Sigmoid colon (tissue), 7 donors: ENCODE data around the gene VPS26C. TPM values are rescaled to one million over a fixed set of nuclear protein-coding genes. Genes with fewer than 3 reads are reported as not detected.

ENCODE experiments used
- DNase-seq: peaks from one replicate; pipeline ENCODE4 v3.0.0-alpha.2; 2019
- H3K27ac ChIP-seq, 4 donors: fragments of 200-600 bp; sonication (generic); one replicate each; pipeline ENCODE4 v1.5.1; 2016 to 2019; ENCODE audit warnings: mild to moderate bottlenecking in 1 of 4
- H3K27me3 ChIP-seq, 3 donors: fragments of 200-600 bp; sonication (generic); one replicate each; pipeline ENCODE4 v1.5.1; 2019; ENCODE audit warnings: mild to moderate bottlenecking in 1 of 3
- H3K36me3 ChIP-seq, 4 donors: fragments of 200-600 bp; sonication (generic); one replicate each; pipeline ENCODE4 v1.5.1; 2016 to 2019
- H3K4me1 ChIP-seq, 4 donors: fragments of 200-600 bp; sonication (generic); one replicate each; pipeline ENCODE4 v1.5.1; 2017 to 2019
- H3K4me3 ChIP-seq, 4 donors: fragments of 200-600 bp; sonication (generic); one replicate each; pipeline ENCODE4 v1.5.1; 2017 to 2019; ENCODE audit warnings: mild to moderate bottlenecking in 2 of 4, moderate library complexity in 1 of 4
- H3K9me3 ChIP-seq, 4 donors: fragments of 200-600 bp in 3 of 4; sonication (generic) in 3 of 4; one replicate each; pipeline versions ENCODE4 v1.5.1 to v1.6.1; 2013 to 2019
- CTCF ChIP-seq, 4 experiments: fragments of 450-650 bp in 3 of 4; fragments of 200-600 bp in 1 of 4; IDR thresholded peaks; one replicate each; pipeline ENCODE4 v1.5.1; 2016 to 2019; ENCODE audit warnings: antibody characterized with exemption in 4 of 4, mild to moderate bottlenecking in 3 of 4, moderate library complexity in 2 of 4
- EP300 ChIP-seq, 4 donors: sonication (generic); formaldehyde crosslinking; IDR thresholded peaks; one replicate each; pipeline ENCODE4 v1.6.1; 2017; ENCODE audit warnings: antibody characterized with exemption in 4 of 4
- POLR2A ChIP-seq, 2 donors: fragments of 450-650 bp; IDR thresholded peaks; one replicate each; pipeline ENCODE4 v1.6.1; 2016; ENCODE audit warnings: antibody characterized with exemption in 2 of 2, mild to moderate bottlenecking in 2 of 2, moderate library complexity in 2 of 2
- POLR2AphosphoS5 ChIP-seq, 4 donors: sonication (generic); formaldehyde crosslinking; IDR thresholded peaks; one replicate each; pipeline ENCODE4 v1.6.1; 2017; ENCODE audit warnings: antibody characterized with exemption in 4 of 4
- WGBS, 2 donors: extraction: QIAGEN DNeasy Blood & Tissue Kit; methylation state at CpG; one replicate each; pipeline ENCODE4 v1.1.7; 2013; 5-methylcytosine and 5-hydroxymethylcytosine counted together
- intact Hi-C: fragments of 100-400 bp; cut with DNase I; formaldehyde crosslinking; loops from one replicate; pipeline ENCODE4 v1.15.1; 2023
- polyA plus RNA-seq, 3 donors: library from polyadenylated mRNA; stranded (reverse); fragments of 200-250 nt; gene quantifications; one replicate each; pipeline ENCODE4 v1.2.3, GENCODE V29; 2013
- total RNA-seq, 4 donors: library from RNA; depleted of rRNA; stranded (reverse); fragments of >200 nt; gene quantifications; one replicate each; pipeline ENCODE4 v1.1.0, GENCODE V29; 2016
- donor health status: healthy with polysubstance abuse.
- donor health status: Bipolar disorder and iron deficiency.
- donor health status: healthy.

The VPS26C gene
- total and polyA plus RNA-seq, 7 donors = 34.2 to 71.7 (median 52.6) TPM

DNA sequence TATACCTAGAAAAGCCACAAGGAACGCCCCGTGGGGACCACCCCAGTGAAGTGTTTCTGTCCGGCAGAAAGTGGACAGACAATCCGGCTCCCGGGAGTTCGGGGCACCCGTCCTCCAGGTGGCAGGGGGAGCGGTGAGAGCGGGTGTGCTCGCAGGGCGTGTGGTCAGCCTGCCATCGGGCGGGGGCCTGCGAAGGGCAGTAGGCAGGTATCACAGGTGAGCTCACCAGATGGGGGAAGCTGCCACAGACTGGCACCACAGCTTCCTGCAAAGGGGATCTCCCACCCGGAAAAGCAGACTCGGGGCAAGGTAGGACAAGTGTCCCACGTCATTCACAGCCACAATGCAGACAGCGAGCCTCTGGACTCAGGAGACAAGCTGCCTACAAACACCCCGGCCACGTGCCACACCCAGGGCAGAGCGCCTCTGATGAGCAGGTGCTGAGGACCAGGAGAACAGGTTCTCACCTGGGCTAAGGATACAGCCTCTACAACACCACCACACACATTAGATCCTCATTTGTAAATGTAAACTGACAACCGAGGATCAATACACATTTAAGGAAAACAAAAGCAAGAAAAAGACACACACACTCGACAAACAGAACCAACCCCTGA lies 36.4 kb downstream of the VPS26C start:
- Histone ChIP-seq H3K36me3 (peaks cover 42 to 79% (median 59%) of the 10 kb centered on the region in 4 donors), H3K27ac (no peak overlapping the region), H3K4me3 (no peak overlapping the region), H3K4me1 (no peaks in the 10 kb centered on the region), H3K27me3 (no peaks in the 10 kb centered on the region), H3K9me3 (no peaks in the 10 kb centered on the region)
- intact Hi-C loops = no loop called here
- TF ChIP-seq CTCF (IDR thresholded peaks at IDR 0.05) (no peak), POLR2AphosphoS5 (IDR thresholded peaks at IDR 0.05) (no peak), POLR2A (IDR thresholded peaks at IDR 0.05) (no peak), EP300 (IDR thresholded peaks at IDR 0.05) (no peak)
- DNase-seq = no peak
- 74 to 91% methylated on average over 23 of the region's 23 CpGs for WGBS, 2 donors

- TF ChIP-seq POLR2AphosphoS5 (IDR thresholded peaks at IDR 0.05) = no peak
- TF ChIP-seq POLR2A (IDR thresholded peaks at IDR 0.05) = no peak
- TF ChIP-seq EP300 (IDR thresholded peaks at IDR 0.05) = no peak
- no peak for TF ChIP-seq CTCF (IDR thresholded peaks at IDR 0.05)
- Histone ChIP-seq H3K27ac (no peak overlapping the region), H3K36me3 (peaks cover 47 to 96% (median 73%) of the 10 kb centered on the region in 4 donors), H3K27me3 (no peaks in the 10 kb centered on the region), H3K4me3 (no peak overlapping the region), H3K9me3 (no peaks in the 10 kb centered on the region), H3K4me1 (no peaks in the 10 kb centered on the region)
- no peak for DNase-seq
- WGBS, 2 donors = 98% methylated on average over 16 of the region's 16 CpGs
- intact Hi-C loops = no loop called here
Observed at GRCh38 chr21:37228003-37228400, 39.1 kb downstream of the VPS26C start.

DNA sequence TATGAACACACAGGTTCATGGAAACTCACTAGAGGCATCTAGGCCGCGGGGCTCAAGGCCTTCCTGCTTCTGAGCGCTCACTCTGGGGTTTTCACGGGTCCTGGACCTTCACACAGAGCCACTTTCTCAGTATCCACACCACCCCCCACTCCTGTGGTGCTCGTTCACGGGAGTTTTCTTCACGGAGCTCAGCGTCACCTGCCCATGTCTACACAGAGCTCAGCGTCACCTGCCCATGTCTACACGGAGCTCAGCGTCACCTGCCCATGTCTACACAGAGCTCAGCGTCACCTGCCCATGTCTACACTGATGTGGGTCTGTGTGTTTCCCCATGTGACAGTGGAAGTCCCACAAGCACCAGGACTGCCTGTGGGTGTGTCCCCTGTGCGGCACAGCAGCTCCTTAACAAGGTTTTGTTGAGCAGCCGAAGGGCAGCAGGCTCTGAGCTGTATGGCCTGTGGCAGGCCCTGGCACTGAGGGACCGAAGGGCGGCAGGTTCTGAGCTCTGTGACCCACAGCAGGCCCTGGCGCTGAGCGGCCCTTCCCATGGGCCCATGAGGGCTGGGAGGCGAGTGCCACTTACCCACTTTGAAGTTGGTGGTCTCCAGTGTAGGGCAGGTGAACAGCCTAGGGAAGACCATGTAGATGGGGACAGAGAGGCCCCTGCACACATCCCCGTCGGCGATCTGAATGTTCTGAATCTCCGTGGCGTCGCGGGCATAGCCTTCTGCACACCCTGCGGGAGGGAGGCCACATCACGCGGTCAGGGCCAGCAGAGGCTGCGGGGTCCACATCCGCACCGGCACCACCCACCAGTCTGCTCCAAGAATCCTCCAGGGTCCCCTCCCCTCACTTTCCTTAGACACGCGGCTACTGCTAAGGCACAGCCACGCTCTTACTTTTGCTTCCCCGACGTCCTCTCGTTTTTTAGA lies 39.8 kb downstream of the VPS26C start:
- 94 to 97% methylated on average over 38 of the region's 38 CpGs for WGBS, 2 donors
- H3K27ac ChIP-seq = no peak overlapping the region
- H3K9me3 ChIP-seq = no peaks in the 10 kb centered on the region
- no peaks in the 10 kb centered on the region for H3K4me1 ChIP-seq
- TF ChIP-seq EP300 (IDR thresholded peaks at IDR 0.05) (no peak), POLR2A (IDR thresholded peaks at IDR 0.05) (no peak), POLR2AphosphoS5 (IDR thresholded peaks at IDR 0.05) (no peak), CTCF (IDR thresholded peaks at IDR 0.05) (no peak)
- H3K4me3 ChIP-seq = no peak overlapping the region
- intact Hi-C loops = no loop called here
- peaks cover 43 to 92% (median 68%) of the 10 kb centered on the region in 4 donors for H3K36me3 ChIP-seq
- H3K27me3 ChIP-seq = no peaks in the 10 kb centered on the region
- no peak for DNase-seq

DNA sequence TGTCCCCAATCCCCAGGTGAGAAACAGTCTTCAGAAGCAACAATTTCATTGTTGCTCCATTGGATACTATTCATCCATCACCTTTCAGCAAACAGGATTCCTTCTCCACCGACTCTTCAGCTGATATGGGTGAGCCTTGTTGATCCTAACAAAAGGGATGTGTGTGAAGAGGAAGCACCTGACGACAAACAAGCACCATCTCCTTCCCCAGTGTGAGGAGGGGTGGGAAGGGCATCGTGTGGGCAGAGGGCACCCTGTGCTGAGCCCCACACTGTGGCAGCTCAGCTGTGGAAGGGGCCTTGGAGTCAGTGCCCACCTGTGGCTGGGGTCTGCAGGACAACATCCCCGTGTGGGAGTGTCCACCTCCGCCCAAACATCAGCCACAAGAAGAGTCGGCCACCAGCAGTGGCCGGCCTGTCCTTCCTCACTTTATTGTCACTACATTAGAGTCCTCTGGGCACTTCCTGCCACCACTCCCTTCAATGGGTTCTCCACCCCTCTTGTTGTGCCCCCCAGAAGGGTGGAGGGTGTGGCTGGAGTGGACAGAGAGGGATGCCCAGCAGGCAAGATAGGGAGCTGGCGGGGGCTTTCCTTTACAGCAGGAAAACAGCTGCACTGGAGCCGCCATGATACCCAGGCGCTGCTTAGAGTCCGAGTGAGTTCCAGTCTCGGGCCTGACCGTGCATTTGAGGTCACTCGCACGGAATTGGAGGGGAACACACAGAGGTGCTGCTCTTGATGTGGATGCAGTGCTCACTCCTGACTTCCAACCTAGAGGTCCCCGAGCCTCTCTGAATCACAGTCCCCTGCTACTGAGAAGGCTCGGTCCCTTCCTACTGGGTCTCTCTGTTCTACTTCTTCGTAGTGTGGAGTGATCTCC lies 40.9 kb downstream of the VPS26C start:
- peaks cover 0 to 3% (median 0%) of the 10 kb centered on the region in 4 donors for H3K4me1 ChIP-seq
- TF ChIP-seq EP300 (IDR thresholded peaks at IDR 0.05) (no peak), POLR2A (IDR thresholded peaks at IDR 0.05) (no peak), POLR2AphosphoS5 (IDR thresholded peaks at IDR 0.05) (no peak), CTCF (IDR thresholded peaks at IDR 0.05) (no peak)
- 87 to 93% methylated on average over 18 of the region's 18 CpGs for WGBS, 2 donors
- intact Hi-C loops = no loop called here
- no peak for DNase-seq
- peaks cover 32 to 82% (median 58%) of the 10 kb centered on the region in 4 donors for H3K36me3 ChIP-seq
- H3K4me3 ChIP-seq = no peak overlapping the region
- no peaks in the 10 kb centered on the region for H3K27me3 ChIP-seq
- H3K9me3 ChIP-seq = no peaks in the 10 kb centered on the region
- no peak overlapping the region for H3K27ac ChIP-seq
